GM18909 (cell line): ENCODE data around the gene CD52.
A peak's percentile ranks its signal among the peaks of the same experiment; 100 is the strongest.
"Not testable (repeated sequence)": the region's sequence is repeated elsewhere in the genome, so short reads cannot be mapped to it uniquely, and the experiment has no call there.

ENCODE experiments used
- ATAC-seq: cut with Tn5 transposase; IDR thresholded peaks from one replicate; pipeline ENCODE4 v1.9.1; 2021; ENCODE audit warnings: mild to moderate bottlenecking; ENCODE audit not compliant: unreplicated experiment, poor library complexity

The CD52 gene

GRCh38 chr1:26297057-26297790 is 20.5 kb upstream of the CD52 start:
- no peak for ATAC-seq

DNA sequence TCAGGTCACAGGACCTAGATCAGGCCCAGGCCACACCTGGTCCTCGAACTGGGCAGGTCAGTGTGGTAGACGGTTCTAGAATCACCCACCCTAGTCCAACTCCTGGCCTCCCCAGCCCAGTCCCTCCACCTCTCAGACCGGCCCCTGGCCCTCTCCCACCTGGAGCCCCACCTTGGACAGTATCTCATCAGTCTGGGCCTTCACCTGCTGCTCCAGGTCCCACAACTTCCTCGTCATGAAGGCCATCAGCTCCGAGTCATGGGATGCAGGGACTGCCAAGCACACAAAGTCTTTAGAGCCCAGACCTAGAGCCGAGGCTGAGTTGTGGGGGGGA is 20.0 kb upstream of the CD52 start:
- ATAC-seq: no peak

DNA sequence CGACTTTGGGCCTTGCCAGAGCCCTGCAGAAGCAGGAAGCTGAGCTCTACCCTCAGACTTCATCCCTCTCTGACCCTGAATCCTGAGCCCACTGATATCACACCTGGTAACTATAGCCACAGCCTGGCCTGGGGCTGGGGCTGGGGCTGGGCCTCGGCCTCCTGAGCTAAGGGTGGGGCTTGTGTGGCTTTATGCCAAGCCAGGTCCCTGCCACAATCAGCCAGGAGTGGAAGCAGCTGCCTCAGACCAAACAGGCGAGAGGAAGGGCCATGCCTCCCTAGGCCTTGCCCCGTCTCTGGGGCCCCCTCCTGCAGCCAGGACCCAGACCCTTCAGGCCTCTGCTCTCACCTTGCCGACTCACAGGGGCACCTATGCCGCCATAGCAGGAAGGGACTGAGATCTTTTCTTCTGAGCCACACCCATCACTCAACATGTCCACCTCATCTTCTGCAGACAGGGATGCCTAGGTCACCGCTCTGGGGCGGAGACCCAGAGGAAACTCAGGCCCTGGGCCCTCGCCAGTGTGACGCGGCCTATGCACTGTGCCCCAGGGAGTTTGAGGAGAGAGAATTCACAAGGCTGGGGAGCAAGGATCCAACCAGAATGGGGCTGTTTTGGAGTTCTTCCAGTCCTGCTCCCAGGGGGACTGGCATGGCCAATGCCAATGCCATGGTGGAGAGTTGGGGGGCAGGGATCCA is 17.0 kb upstream of the CD52 start:
- no peak for ATAC-seq

- ATAC-seq: no peak
These were observed 14.9 kb upstream of the CD52 start for GRCh38 chr1:26302733-26303405.

- ATAC-seq: no peak
These were observed 12.0 kb upstream of the CD52 start for GRCh38 chr1:26305667-26306289.

- ATAC-seq: peak; percentile 97
These were observed 11.2 kb upstream of the CD52 start, which contains the start of gene UBXN11 for GRCh38 chr1:26306290-26307229. Gene UBXN11, minus strand, starts transcription at chr1:26306636. Its CDS starts 3,753 bp downstream, at chr1:26302883.

DNA sequence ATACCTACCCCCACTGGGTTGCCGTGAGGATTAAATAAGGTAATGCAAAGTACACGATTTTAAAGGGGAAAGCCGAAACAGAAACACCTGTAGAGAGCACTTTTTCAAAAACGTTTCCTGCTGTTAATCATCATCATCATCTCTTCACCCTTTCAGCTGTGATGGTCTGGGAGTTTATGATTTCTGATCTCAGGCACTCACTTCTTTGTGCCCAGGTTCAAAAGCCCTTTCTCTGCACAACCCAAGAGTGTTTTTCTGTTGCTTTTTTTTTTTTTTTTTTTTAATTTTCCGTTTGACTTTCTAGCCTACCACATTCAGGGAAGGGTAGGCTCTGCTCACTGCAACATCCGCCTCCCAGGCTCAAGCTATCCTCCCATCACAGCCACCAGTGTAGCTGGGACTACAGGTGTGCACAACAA is 10.4 kb upstream of the CD52 start:
- no peak for ATAC-seq

GRCh38 chr1:26307966-26308899 is 9.5 kb upstream of the CD52 start:
- ATAC-seq: not testable (repeated sequence)

DNA sequence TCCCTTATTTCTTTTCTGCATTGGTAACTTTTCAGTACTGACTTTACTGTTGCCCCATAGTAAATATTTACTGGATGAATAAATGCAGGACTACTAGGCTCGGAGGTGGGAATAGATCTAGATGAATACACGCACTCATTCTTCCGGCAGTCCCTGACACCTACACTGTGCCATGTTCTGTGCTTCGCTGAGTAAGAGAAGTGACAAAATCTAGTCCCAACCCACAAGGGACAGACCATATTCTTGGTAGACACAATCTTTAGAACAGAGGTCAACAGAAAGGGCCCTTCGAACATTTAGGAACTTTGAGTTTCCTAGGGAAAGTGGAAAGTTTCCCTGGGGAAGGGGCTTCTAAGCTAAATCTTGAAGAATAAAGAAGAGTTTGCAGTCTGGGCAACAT is 3.3 kb upstream of the CD52 start:
- no peak for ATAC-seq

- ATAC-seq: no peak
These were observed 1.6 kb upstream of the CD52 start for GRCh38 chr1:26315874-26316850.

DNA sequence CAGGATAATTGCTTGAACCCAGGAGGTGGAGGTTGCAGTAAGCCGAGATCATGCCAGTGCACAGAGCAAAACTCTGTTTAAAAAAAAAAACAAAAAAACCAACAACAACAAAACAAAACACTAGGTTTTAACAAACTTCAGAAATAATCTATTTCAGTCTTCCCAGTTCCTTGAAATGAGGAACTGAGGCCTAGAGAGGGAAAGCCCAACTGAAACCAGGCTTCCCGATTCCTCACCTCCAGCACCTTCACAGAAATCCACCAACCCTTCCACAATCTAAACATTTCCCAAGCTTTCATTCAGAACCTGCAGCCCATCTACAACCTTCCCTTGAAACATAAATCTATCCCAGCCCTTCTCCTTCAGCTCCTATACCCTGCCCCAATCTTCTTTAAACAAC is 612 bp upstream of the CD52 start:
- ATAC-seq: no peak

GRCh38 chr1:26318338-26319064 is 743 bp downstream of the CD52 start:
- no peak for ATAC-seq

DNA sequence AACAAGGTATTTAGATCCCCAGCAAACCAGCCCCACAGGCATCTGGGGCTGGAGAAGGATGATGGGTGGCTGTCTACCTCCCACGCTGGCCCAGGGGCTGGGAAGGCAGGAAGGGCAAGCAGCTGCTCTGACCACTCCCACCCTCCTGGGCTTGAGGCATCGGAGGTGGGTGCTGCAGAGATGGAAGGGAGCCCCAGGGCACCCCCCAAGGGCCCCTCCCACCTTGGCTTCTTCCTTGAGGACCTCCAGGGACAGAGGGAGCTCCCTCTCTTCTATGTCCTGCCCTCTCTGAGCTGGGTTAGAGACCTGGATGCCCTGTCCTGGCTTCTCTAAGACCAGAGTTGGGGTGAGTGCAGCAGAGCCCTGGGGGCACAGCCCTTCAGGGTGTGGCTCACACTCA is 3.1 kb downstream of the CD52 start:
- ATAC-seq: no peak

GRCh38 chr1:26321315-26322041 is 3.7 kb downstream of the CD52 start:
- ATAC-seq: peak; percentile 48

DNA sequence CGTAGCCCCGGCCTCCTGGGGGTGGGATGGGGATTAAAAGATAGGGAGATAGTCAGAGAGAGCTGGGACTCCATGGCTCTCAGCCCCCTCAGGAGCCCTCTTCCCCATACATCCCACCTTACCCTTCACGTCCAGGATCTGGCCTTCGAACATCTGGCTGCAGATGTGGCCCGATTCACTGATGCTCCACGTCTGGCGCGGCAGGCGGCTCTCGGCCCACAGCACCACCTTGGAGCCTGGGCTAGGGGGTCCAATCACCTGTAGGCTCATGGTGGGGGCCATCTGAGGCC is 4.2 kb downstream of the CD52 start:
- ATAC-seq: no peak

DNA sequence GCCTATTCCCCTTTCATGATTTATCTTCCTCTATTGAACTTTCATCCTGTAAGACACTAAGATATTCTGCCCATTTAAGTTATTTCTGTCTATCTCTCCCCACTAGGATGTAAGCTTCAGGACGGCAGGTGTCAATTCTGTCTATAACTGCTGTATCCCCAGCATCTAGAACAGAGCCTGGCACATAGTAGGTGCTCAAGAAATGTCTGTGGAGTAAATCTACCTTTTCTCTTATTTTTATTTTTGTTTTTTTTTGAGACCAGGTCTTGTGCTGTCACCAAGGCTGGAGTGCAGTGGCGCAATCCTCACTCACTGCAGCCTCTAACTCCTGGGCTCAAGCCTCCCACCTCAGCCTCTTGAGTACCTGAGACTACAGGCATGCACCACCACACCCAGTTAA is 5.6 kb downstream of the CD52 start:
- no peak for ATAC-seq

GRCh38 chr1:26324550-26324949 is 6.8 kb downstream of the CD52 start:
- no peak for ATAC-seq
